ENCODE data around the gene MORN1. TPM values are rescaled to one million over a fixed set of nuclear protein-coding genes. Genes with fewer than 3 reads are reported as not detected.

MORN1 gene
- polyA plus RNA-seq, 1 of the 3 experiments (the other 2 are of a cell fraction) = 16.3 TPM

DNA sequence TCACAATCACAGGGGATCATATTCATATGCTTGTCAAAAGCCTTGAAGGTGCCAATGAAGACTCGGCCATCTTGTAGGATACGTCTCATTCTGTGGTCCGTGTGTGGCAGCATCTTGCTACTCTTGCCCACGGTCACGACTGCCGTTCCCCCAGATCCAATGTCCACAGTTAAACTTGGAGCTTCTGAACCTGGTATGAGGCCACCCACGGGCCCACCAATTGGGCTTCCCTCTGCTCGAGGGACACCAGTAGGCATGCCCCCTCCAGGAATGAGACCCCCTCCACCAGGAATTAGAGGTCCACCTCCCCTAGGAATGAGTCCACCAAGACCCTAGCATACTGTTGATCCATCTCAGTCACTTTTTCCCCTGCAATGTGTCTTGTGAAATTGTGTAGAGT is 39.6 kb downstream of the MORN1 start:
- no peak for DNase-seq
- TF ChIP-seq RXRA (IDR thresholded peaks at IDR 0.05; ENCODE audit: borderline replicate concordance, low read depth) (no peak), TAF1 (IDR thresholded peaks at IDR 0.05; ENCODE audit: borderline replicate concordance, low read depth, low read length) (no peak), FOXM1 (IDR thresholded peaks at IDR 0.05; ENCODE audit: low read depth) (no peak), SIN3A (IDR thresholded peaks at IDR 0.05; ENCODE audit: borderline replicate concordance, low read depth, low read length) (no peak), EZH2phosphoT487 (IDR thresholded peaks at IDR 0.05; ENCODE audit: borderline replicate concordance, low read depth) (no peak), RCOR1 (IDR thresholded peaks at IDR 0.05; ENCODE audit: low read length) (no peak), TCF12 (IDR thresholded peaks at IDR 0.05) (no peak)
- TF ChIP-seq, protein P1, sequence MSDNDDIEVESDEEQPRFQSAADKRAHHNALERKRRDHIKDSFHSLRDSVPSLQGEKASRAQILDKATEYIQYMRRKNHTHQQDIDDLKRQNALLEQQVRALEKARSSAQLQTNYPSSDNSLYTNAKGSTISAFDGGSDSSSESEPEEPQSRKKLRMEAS (IDR thresholded peaks at IDR 0.05; ENCODE audit: low read depth) = no peak
- TF ChIP-seq, protein P2, sequence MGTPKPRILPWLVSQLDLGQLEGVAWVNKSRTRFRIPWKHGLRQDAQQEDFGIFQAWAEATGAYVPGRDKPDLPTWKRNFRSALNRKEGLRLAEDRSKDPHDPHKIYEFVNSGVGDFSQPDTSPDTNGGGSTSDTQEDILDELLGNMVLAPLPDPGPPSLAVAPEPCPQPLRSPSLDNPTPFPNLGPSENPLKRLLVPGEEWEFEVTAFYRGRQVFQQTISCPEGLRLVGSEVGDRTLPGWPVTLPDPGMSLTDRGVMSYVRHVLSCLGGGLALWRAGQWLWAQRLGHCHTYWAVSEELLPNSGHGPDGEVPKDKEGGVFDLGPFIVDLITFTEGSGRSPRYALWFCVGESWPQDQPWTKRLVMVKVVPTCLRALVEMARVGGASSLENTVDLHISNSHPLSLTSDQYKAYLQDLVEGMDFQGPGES (IDR thresholded peaks at IDR 0.05; ENCODE audit: low read depth, low read length) = no peak
- H3F3A ChIP-seq (replicated peaks; ENCODE audit: insufficient read depth) = no peaks in the 10 kb centered on the region
- ChIA-PET POLR2A (no interaction called here), CTCF (interaction anchor here (0.9 to 2.1 kb wide), 2 partner anchors 30 to 157 kb away, joined by 3 to 10 read pairs; no protein-coding TSS in a partner anchor)
- peaks cover 0 to 3% of the 10 kb centered on the region in 2 experiments; a peak in 1 of 4 replicates for H3K4me1 ChIP-seq (ENCODE audit: control insufficient read depth in 1 of 2, insufficient read depth in 2 of 2, low read depth in 1 of 2, low read length in 1 of 2)
- no peaks in the 10 kb centered on the region for H3K9me2 ChIP-seq
- H3K9ac ChIP-seq = no peak overlapping the region
- H3K36me3 ChIP-seq (replicated peaks in 1 of 2; ENCODE audit: control insufficient read depth in 1 of 2, insufficient read depth in 2 of 2, low read length in 1 of 2) = no peaks in the 10 kb centered on the region
- no peaks in the 10 kb centered on the region for H3K27me3 ChIP-seq (ENCODE audit: insufficient read depth)
- no peaks in the 10 kb centered on the region for H3K9me3 ChIP-seq
- 77% methylated on average over 8 of the region's 8 CpGs for WGBS (ENCODE audit: low lambda C conversion rate)
- no peak overlapping the region for H3K4me2 ChIP-seq
- no peaks in the 10 kb centered on the region for H3K79me2 ChIP-seq (ENCODE audit: insufficient read depth)
- H3K4me3 ChIP-seq (ENCODE audit: low read depth in 2 of 2, low read length in 1 of 2) = no peak overlapping the region
- H3K27ac ChIP-seq (ENCODE audit: low read depth in 2 of 2, low read length in 1 of 2) = no peak overlapping the region
- no peak overlapping the region for H2AFZ ChIP-seq (ENCODE audit: low read depth)
- no peaks in the 10 kb centered on the region for H4K20me1 ChIP-seq (ENCODE audit: insufficient read depth)

DNA sequence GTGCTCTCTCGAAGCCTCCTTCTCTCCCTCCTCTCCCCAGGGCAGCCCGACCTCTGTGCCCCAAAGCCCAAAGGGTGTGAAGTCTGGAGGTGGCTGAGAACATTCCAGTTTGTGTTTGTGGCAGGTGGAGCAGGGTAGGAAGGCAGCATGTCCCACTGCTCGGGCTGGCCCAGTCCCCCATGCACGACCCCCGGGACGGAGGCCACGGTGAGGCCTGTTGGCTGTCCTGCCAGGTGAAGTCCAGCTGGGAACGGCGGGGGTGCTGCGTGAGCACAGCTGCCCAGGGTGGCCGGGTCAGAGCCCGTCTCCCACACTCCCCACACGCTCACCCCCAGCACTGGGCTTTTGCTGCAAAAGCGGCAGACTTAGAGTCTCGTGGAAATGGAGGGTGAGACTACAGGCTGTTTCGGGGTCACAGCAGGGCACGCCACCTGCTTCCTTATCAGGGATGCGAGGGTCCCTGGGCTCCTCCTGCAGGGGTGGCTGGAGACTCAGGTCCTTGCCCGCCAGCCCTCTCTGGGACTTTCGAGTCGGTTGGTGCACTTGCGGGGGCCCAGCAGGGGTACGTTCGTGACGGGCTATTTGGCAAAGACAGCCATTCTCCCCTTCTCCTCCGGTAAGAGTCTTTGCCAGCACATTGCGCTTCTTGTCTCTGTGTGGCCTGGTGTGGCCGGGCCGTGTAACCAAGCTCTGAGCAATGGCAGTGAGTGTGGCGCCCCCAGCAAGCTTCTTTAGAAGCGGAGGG is 40.3 kb downstream of the MORN1 start:
- no peak overlapping the region for H3K27ac ChIP-seq (ENCODE audit: low read depth in 2 of 2, low read length in 1 of 2)
- peaks cover 0 to 3% of the 10 kb centered on the region in 2 experiments; a peak in 1 of 4 replicates for H3K4me1 ChIP-seq (ENCODE audit: control insufficient read depth in 1 of 2, insufficient read depth in 2 of 2, low read depth in 1 of 2, low read length in 1 of 2)
- ChIA-PET POLR2A (no interaction called here), CTCF (interaction anchor here (0.9 to 2.1 kb wide), 2 partner anchors 30 to 156 kb away, joined by 3 to 10 read pairs; no protein-coding TSS in a partner anchor)
- no peaks in the 10 kb centered on the region for H3K9me2 ChIP-seq
- 75% methylated on average over 20 of the region's 31 CpGs for WGBS (ENCODE audit: low lambda C conversion rate)
- DNase-seq = no peak
- H3K36me3 ChIP-seq (replicated peaks in 1 of 2; ENCODE audit: control insufficient read depth in 1 of 2, insufficient read depth in 2 of 2, low read length in 1 of 2) = no peaks in the 10 kb centered on the region
- no peak overlapping the region for H3K4me2 ChIP-seq
- no peaks in the 10 kb centered on the region for H3K9me3 ChIP-seq
- H2AFZ ChIP-seq (ENCODE audit: low read depth) = no peak overlapping the region
- H3K27me3 ChIP-seq (ENCODE audit: insufficient read depth) = no peaks in the 10 kb centered on the region
- no peak overlapping the region for H3K4me3 ChIP-seq (ENCODE audit: low read depth in 2 of 2, low read length in 1 of 2)
- no peaks in the 10 kb centered on the region for H4K20me1 ChIP-seq (ENCODE audit: insufficient read depth)
- no peaks in the 10 kb centered on the region for H3K79me2 ChIP-seq (ENCODE audit: insufficient read depth)
- no peaks in the 10 kb centered on the region for H3F3A ChIP-seq (replicated peaks; ENCODE audit: insufficient read depth)
- no peak overlapping the region for H3K9ac ChIP-seq
- TF ChIP-seq EP300 (IDR thresholded peaks at IDR 0.05; ENCODE audit: borderline replicate concordance in 1 of 2, low read depth in 1 of 2, low read length in 1 of 2) (no peak), NFIC (IDR thresholded peaks at IDR 0.05; ENCODE audit: borderline replicate concordance) (no peak), EZH2phosphoT487 (IDR thresholded peaks at IDR 0.05; ENCODE audit: borderline replicate concordance, low read depth) (no peak), FOXM1 (IDR thresholded peaks at IDR 0.05; ENCODE audit: low read depth) (no peak), FOSL2 (IDR thresholded peaks at IDR 0.05; ENCODE audit: borderline replicate concordance, low read depth) (no peak), MXI1 (IDR thresholded peaks at IDR 0.05; ENCODE audit: low read depth, low read length) (no peak), REST (IDR thresholded peaks at IDR 0.05; ENCODE audit: low read depth, low read length) (no peak), ELF1 (IDR thresholded peaks at IDR 0.05) (no peak), JUND (IDR thresholded peaks at IDR 0.05) (no peak), TEAD4 (IDR thresholded peaks at IDR 0.05; ENCODE audit: borderline replicate concordance, insufficient read depth) (no peak), YY1 (IDR thresholded peaks at IDR 0.05; ENCODE audit: low read depth) (no peak), TCF12 (IDR thresholded peaks at IDR 0.05) (no peak), ZBTB33 (IDR thresholded peaks at IDR 0.05; ENCODE audit: borderline replicate concordance, low read depth) (no peak), RXRA (IDR thresholded peaks at IDR 0.05; ENCODE audit: borderline replicate concordance, low read depth) (no peak), SMC3 (IDR thresholded peaks at IDR 0.05; ENCODE audit: low read depth, low read length) (no peak), TAF1 (IDR thresholded peaks at IDR 0.05; ENCODE audit: borderline replicate concordance, low read depth, low read length) (no peak)

Measured in SK-N-SH (cell line).